Neural cell (in vitro differentiated cells): ENCODE measurements around the gene EVL. TPM values are rescaled to one million over a fixed set of nuclear protein-coding genes. Genes with fewer than 3 reads are reported as not detected.

Experiments
- H2AFZ ChIP-seq: fragments of 200-600, 300-800 bp; sonication (generic), shearing (Covaris generic); 2 replicates; pipeline ENCODE4 v1.6.0; 2014; ENCODE audit warnings: low read depth, mild to moderate bottlenecking, antibody characterized with exemption, low read length, moderate library complexity
- H3F3A ChIP-seq: fragments of 200-600 bp; shearing (Covaris generic); 2 replicates; pipeline ENCODE4 v1.6.1; 2016; ENCODE audit warnings: mild to moderate bottlenecking, moderate library complexity, mixed read lengths, antibody characterized with exemption, low read length; ENCODE audit not compliant: insufficient read depth, poor library complexity, severe bottlenecking
- H3K27ac ChIP-seq: fragments of 200-600, 300-800 bp; sonication (generic), shearing (Covaris generic); 2 replicates; pipeline ENCODE4 v1.5.1; 2014; ENCODE audit warnings: mild to moderate bottlenecking, low read length, moderate library complexity
- H3K27me3 ChIP-seq: fragments of 300-800, 200-600 bp; sonication (generic), shearing (Covaris generic); 2 replicates; pipeline ENCODE4 v1.6.0; 2014; ENCODE audit warnings: mild to moderate bottlenecking, low read depth, low read length, moderate library complexity; ENCODE audit not compliant: insufficient read depth
- H3K36me3 ChIP-seq: fragments of 300-800, 200-600 bp; sonication (generic), shearing (Covaris generic); 2 replicates; pipeline ENCODE4 v1.5.1; 2014; ENCODE audit warnings: mild to moderate bottlenecking, antibody characterized with exemption, low read length, moderate library complexity; ENCODE audit not compliant: insufficient read depth
- H3K4me2 ChIP-seq: fragments of 300-800, 200-600 bp; sonication (generic), shearing (Covaris generic); 2 replicates; pipeline ENCODE4 v1.6.0; 2014; ENCODE audit warnings: mild to moderate bottlenecking, low read length
- H3K4me3 ChIP-seq: fragments of 300-800, 200-600 bp; sonication (generic), shearing (Covaris generic); 2 replicates; pipeline ENCODE4 v1.5.1; 2014; ENCODE audit warnings: mild to moderate bottlenecking, low read length, moderate library complexity
- H3K79me2 ChIP-seq: fragments of 200-600 bp; shearing (Covaris generic); replicated peaks from 2 replicates; pipeline ENCODE4 v1.6.0; 2014; ENCODE audit warnings: mild to moderate bottlenecking, low read length, moderate library complexity; ENCODE audit not compliant: insufficient read depth
- H3K9ac ChIP-seq: fragments of 300-800, 200-600 bp; sonication (generic), shearing (Covaris generic); 2 replicates; pipeline ENCODE4 v1.6.1; 2016; ENCODE audit warnings: mild to moderate bottlenecking, low read length, mixed read lengths
- H3K9me2 ChIP-seq: fragments of 200-600 bp; shearing (Covaris generic); 2 replicates; pipeline ENCODE4 v1.6.1; 2016; ENCODE audit warnings: mild to moderate bottlenecking, low read length, mixed read lengths; ENCODE audit not compliant: insufficient read depth
- H3K9me3 ChIP-seq: fragments of 200-600, 300-800 bp; sonication (generic), shearing (Covaris generic); 2 replicates; pipeline ENCODE4 v1.6.1; 2016; ENCODE audit warnings: mild to moderate bottlenecking, mixed run types, low read length, moderate library complexity, mixed read lengths
- H4K20me1 ChIP-seq: fragments of 200-600 bp; shearing (Covaris generic); 2 replicates; pipeline ENCODE4 v1.6.1; 2016; ENCODE audit warnings: mild to moderate bottlenecking, mixed run types; ENCODE audit not compliant: insufficient read depth
- EP300 ChIP-seq: fragments of 450-650 bp; conservative IDR thresholded peaks from 2 replicates; pipeline ENCODE4 v1.6.1; 2014; ENCODE audit warnings: antibody characterized with exemption, mild to moderate bottlenecking, moderate library complexity; ENCODE audit not compliant: poor library complexity, severe bottlenecking
- EZH2 ChIP-seq: fragments of 200-600, 300-800 bp; shearing (Covaris generic), sonication (generic); IDR thresholded peaks from 2 replicates; pipeline ENCODE4 v1.6.1; 2014; ENCODE audit warnings: antibody characterized with exemption, low read length, borderline replicate concordance, mild to moderate bottlenecking; ENCODE audit not compliant: insufficient read depth, poor library complexity, severe bottlenecking
- MXI1 ChIP-seq: fragments of 450-650 bp; conservative IDR thresholded peaks from 2 replicates; pipeline ENCODE4 v1.6.1; 2014; ENCODE audit warnings: antibody characterized with exemption, mild to moderate bottlenecking; ENCODE audit not compliant: poor library complexity, severe bottlenecking
- POLR2AphosphoS5 ChIP-seq: IDR thresholded peaks from 2 replicates; pipeline ENCODE4 v1.6.1; 2012
- RAD21 ChIP-seq: fragments of 450-650 bp; conservative IDR thresholded peaks from 2 replicates; pipeline ENCODE4 v1.6.1; 2014; ENCODE audit warnings: antibody characterized with exemption, mild to moderate bottlenecking, moderate library complexity
- SMC3 ChIP-seq: fragments of 450-650 bp; conservative IDR thresholded peaks from 2 replicates; pipeline ENCODE4 v1.6.1; 2014; ENCODE audit warnings: antibody characterized with exemption, mild to moderate bottlenecking, moderate library complexity; ENCODE audit not compliant: poor library complexity
- TAF1 ChIP-seq: IDR thresholded peaks from 2 replicates; pipeline ENCODE4 v1.6.1; 2012; ENCODE audit warnings: low read depth
- polyA plus RNA-seq: library from polyadenylated mRNA; depleted of rRNA; stranded (reverse); fragments of >200 nt; gene quantifications from 2 replicates; pipeline ENCODE4 v1.2.3, GENCODE V29; 2014
- TF ChIP-seq, protein P1 (sequence below): fragments of 450-650 bp; IDR thresholded peaks from 2 replicates; pipeline ENCODE4 v1.5.1; 2014; ENCODE audit warnings: antibody characterized with exemption, mild to moderate bottlenecking, moderate library complexity; ENCODE audit not compliant: poor library complexity, severe bottlenecking
- TF ChIP-seq, protein P2 (sequence below): IDR thresholded peaks from 2 replicates; pipeline ENCODE4 v1.6.1; 2012; ENCODE audit warnings: borderline replicate concordance

The EVL gene
- polyA plus RNA-seq, 1 donor from 2014 or later = 387 TPM

- no peak overlapping the region for H3K4me3 ChIP-seq
- TF ChIP-seq POLR2AphosphoS5 (no peak), RAD21 (no peak), SMC3 (no peak), EZH2 (no peak), TAF1 (no peak), MXI1 (no peak), EP300 (no peak)
- TF ChIP-seq, protein P1, sequence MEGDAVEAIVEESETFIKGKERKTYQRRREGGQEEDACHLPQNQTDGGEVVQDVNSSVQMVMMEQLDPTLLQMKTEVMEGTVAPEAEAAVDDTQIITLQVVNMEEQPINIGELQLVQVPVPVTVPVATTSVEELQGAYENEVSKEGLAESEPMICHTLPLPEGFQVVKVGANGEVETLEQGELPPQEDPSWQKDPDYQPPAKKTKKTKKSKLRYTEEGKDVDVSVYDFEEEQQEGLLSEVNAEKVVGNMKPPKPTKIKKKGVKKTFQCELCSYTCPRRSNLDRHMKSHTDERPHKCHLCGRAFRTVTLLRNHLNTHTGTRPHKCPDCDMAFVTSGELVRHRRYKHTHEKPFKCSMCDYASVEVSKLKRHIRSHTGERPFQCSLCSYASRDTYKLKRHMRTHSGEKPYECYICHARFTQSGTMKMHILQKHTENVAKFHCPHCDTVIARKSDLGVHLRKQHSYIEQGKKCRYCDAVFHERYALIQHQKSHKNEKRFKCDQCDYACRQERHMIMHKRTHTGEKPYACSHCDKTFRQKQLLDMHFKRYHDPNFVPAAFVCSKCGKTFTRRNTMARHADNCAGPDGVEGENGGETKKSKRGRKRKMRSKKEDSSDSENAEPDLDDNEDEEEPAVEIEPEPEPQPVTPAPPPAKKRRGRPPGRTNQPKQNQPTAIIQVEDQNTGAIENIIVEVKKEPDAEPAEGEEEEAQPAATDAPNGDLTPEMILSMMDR = no peak
- TF ChIP-seq, protein P2, sequence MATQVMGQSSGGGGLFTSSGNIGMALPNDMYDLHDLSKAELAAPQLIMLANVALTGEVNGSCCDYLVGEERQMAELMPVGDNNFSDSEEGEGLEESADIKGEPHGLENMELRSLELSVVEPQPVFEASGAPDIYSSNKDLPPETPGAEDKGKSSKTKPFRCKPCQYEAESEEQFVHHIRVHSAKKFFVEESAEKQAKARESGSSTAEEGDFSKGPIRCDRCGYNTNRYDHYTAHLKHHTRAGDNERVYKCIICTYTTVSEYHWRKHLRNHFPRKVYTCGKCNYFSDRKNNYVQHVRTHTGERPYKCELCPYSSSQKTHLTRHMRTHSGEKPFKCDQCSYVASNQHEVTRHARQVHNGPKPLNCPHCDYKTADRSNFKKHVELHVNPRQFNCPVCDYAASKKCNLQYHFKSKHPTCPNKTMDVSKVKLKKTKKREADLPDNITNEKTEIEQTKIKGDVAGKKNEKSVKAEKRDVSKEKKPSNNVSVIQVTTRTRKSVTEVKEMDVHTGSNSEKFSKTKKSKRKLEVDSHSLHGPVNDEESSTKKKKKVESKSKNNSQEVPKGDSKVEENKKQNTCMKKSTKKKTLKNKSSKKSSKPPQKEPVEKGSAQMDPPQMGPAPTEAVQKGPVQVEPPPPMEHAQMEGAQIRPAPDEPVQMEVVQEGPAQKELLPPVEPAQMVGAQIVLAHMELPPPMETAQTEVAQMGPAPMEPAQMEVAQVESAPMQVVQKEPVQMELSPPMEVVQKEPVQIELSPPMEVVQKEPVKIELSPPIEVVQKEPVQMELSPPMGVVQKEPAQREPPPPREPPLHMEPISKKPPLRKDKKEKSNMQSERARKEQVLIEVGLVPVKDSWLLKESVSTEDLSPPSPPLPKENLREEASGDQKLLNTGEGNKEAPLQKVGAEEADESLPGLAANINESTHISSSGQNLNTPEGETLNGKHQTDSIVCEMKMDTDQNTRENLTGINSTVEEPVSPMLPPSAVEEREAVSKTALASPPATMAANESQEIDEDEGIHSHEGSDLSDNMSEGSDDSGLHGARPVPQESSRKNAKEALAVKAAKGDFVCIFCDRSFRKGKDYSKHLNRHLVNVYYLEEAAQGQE = no peak
- H4K20me1 ChIP-seq = no peaks in the 10 kb centered on the region
- H2AFZ ChIP-seq = no peak overlapping the region
- H3K79me2 ChIP-seq = peaks cover 17% of the 10 kb centered on the region
- peaks cover 18% of the 10 kb centered on the region for H3K36me3 ChIP-seq
- no peak overlapping the region for H3K27ac ChIP-seq
- no peak overlapping the region for H3K4me2 ChIP-seq
- H3F3A ChIP-seq = no peaks in the 10 kb centered on the region
- no peaks in the 10 kb centered on the region for H3K9me3 ChIP-seq
- H3K9me2 ChIP-seq = no peaks in the 10 kb centered on the region
- no peaks in the 10 kb centered on the region for H3K27me3 ChIP-seq
- H3K9ac ChIP-seq = no peak overlapping the region
These were observed 26.2 kb downstream of the EVL start for GRCh38 chr14:100091386-100091785.

DNA sequence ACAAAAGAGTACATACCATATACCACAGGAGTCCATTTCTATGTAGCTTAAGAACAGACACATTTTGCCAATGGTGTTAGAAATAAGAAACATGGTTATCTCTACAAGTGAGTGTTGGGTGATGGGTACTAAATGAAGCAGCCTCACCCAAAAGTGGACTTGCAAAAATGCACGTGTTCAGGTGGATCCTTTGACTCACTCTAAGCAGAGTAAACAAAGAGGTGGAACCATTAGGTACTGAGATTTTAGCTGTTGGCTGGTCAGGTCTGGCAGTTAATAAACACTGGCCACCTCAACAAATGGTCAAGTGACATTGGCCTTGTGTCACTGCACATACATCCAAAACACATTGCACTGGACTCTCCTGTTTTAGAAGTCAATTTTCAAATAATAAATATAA, 27.6 kb downstream of the EVL start:
- Histone ChIP-seq H3K27ac (no peak overlapping the region), H3K9ac (no peak overlapping the region), H3K36me3 (peaks cover 15% of the 10 kb centered on the region)

More for the DNA sequence above, 27.6 kb downstream of the EVL start:
- Histone ChIP-seq H3F3A (no peaks in the 10 kb centered on the region), H3K9me2 (no peaks in the 10 kb centered on the region), H3K4me2 (no peak overlapping the region), H2AFZ (no peak overlapping the region), H3K27me3 (no peaks in the 10 kb centered on the region), H3K79me2 (peaks cover 17% of the 10 kb centered on the region), H3K9me3 (no peaks in the 10 kb centered on the region), H3K4me3 (no peak overlapping the region), H4K20me1 (no peaks in the 10 kb centered on the region)
- TF ChIP-seq MXI1 (no peak), TAF1 (no peak), EZH2 (no peak), RAD21 (no peak), EP300 (no peak), POLR2AphosphoS5 (no peak), SMC3 (no peak)
- TF ChIP-seq, protein P1 = no peak
- TF ChIP-seq, protein P2 = no peak
